Bronchial epithelial cell (primary cell): Measurements from ENCODE around the gene STX5. TPM values are rescaled to one million over a fixed set of nuclear protein-coding genes. Genes with fewer than 3 reads are reported as not detected.

Experiments
- DNase-seq: peaks from one replicate; pipeline ENCODE4 v3.0.0-alpha.2; 2010; ENCODE audit warnings: low read depth
- FAIRE-seq: peaks from 2 replicates; lab custom pipeline; 2011; peaks lifted over from hg19 to GRCh38; lab: Jason Lieb, UNC
- H3K27me3 ChIP-seq: 2 replicates; pipeline ENCODE4 v1.5.1; 2011; ENCODE audit warnings: low read length; ENCODE audit not compliant: control insufficient read depth, insufficient read depth
- H3K36me3 ChIP-seq: 2 replicates; pipeline ENCODE4 v1.5.1; 2011; ENCODE audit warnings: low read length; ENCODE audit not compliant: control insufficient read depth, insufficient read depth
- H3K4me3 ChIP-seq: 2 replicates; pipeline ENCODE4 v1.5.1; 2011; ENCODE audit warnings: mild to moderate bottlenecking, low read depth, low read length, control low read depth
- total RNA-seq: library from RNA; depleted of rRNA; stranded (reverse); fragments of >200 nt; gene quantifications from 2 replicates; pipeline ENCODE4 v1.2.1, GENCODE V29; 2014
- TF ChIP-seq, protein P1 (sequence below): IDR thresholded peaks from 2 replicates; pipeline ENCODE4 v1.5.1; 2011; ENCODE audit warnings: mild to moderate bottlenecking, moderate library complexity, low read length, control low read depth, inconsistent platforms; ENCODE audit not compliant: insufficient read depth, severe bottlenecking

STX5 gene
- total RNA-seq, 1 donor from 2014 or later, result 31.3 TPM

DNA sequence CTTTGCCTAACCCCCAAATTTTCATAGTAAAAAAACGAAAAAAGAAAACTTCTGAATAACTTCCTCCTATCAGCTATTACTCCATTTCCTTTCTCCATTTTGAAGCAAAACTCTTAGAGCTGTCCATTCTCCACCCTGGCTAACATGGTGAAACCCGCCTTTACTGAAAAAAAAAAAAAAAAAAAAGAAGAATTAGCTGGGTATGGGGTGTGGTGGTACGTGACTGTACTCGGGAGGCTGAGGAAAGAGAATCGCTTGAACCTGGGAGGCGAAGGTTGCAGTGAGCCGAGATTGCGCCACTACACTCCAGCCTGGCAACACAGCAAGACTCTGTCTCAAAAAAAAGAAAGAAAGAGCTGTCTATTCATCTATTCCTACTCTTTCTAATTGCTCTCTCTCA lies 15.3 kb downstream of the STX5 start:
- DNase-seq (no peak), FAIRE-seq (no peak)
- Histone ChIP-seq H3K36me3 (peaks cover 1% of the 10 kb centered on the region), H3K4me3 (no peak overlapping the region), H3K27me3 (no peaks in the 10 kb centered on the region)
- TF ChIP-seq, protein P1, sequence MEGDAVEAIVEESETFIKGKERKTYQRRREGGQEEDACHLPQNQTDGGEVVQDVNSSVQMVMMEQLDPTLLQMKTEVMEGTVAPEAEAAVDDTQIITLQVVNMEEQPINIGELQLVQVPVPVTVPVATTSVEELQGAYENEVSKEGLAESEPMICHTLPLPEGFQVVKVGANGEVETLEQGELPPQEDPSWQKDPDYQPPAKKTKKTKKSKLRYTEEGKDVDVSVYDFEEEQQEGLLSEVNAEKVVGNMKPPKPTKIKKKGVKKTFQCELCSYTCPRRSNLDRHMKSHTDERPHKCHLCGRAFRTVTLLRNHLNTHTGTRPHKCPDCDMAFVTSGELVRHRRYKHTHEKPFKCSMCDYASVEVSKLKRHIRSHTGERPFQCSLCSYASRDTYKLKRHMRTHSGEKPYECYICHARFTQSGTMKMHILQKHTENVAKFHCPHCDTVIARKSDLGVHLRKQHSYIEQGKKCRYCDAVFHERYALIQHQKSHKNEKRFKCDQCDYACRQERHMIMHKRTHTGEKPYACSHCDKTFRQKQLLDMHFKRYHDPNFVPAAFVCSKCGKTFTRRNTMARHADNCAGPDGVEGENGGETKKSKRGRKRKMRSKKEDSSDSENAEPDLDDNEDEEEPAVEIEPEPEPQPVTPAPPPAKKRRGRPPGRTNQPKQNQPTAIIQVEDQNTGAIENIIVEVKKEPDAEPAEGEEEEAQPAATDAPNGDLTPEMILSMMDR, result no peak

DNA sequence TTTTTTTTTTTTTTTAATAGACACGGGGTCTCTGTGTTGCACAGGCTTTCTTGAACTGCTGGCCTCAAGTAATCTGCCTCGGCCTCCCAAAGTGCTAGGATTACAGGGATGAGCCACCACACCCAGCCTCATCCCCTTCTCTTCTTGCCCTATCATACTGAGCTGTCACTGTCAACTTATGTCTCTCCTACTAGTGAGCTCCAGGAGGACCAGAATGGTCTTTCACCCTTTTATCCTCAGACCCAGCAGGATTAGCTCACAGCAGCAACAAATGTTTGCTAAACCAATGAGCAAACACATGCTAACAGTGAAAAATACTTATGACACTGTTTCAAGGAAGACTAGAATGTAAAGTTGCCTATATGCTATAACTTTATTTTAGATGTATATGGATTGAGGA lies 20.2 kb downstream of the STX5 start:
- no peak for FAIRE-seq
- no peaks in the 10 kb centered on the region for H3K27me3 ChIP-seq
- TF ChIP-seq, protein P1, result no peak

DNA sequence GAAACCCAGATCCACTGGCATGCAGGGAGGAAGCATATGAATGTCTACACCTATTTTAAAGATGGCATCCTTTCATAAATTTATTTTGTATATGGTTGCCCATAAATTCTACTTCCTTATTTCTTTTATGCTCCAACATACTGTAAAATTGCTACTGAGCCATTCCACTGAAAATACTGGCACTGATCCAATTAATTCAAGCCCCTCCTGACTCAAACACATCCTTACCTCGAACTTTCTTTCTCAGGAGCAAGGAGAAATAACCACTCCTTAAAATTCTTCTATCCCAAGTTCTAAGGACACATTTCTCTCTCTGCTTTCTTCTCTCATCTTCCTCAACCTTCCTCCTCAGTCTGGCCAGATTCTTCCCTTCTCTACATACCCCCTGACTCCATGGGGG lies 21.1 kb downstream of the STX5 start:
- TF ChIP-seq, protein P1, result no peak
- H3K27me3 ChIP-seq, result no peaks in the 10 kb centered on the region
- H3K4me3 ChIP-seq, result no peak overlapping the region
- H3K36me3 ChIP-seq, result peaks cover 3% of the 10 kb centered on the region
- DNase-seq (no peak), FAIRE-seq (no peak)

More for the DNA sequence above, 20.2 kb downstream of the STX5 start:
- peaks cover 3% of the 10 kb centered on the region for H3K36me3 ChIP-seq
- H3K4me3 ChIP-seq, result no peak overlapping the region
- no peak for DNase-seq

DNA sequence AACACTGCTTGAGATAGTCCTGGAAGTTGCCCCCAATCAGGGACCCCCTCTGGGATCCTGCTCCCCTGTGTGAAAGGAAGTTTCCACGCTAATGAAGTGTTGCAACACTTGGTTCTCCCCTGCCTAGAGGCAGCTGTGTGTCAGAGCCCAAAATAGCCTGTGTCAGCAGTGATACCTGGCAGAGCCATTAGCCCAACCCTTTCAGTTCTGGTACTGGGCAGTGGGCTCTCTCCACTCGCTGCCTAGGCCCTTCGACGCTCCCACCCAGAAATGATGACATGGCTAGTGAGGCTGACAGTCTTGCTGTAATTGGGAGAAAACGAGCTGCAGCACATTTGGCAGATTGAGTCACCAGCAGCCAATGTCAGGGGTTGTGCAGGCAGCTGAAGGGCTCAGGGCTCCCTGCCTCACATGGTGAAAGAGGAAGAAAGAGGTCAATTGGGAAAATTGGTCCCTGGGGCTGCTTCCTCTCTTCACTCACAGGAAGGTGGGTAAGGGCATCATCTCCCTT lies 25.2 kb downstream of the STX5 start:
- Histone ChIP-seq H3K4me3 (no peak overlapping the region), H3K27me3 (no peaks in the 10 kb centered on the region)
- no peak for FAIRE-seq

DNA sequence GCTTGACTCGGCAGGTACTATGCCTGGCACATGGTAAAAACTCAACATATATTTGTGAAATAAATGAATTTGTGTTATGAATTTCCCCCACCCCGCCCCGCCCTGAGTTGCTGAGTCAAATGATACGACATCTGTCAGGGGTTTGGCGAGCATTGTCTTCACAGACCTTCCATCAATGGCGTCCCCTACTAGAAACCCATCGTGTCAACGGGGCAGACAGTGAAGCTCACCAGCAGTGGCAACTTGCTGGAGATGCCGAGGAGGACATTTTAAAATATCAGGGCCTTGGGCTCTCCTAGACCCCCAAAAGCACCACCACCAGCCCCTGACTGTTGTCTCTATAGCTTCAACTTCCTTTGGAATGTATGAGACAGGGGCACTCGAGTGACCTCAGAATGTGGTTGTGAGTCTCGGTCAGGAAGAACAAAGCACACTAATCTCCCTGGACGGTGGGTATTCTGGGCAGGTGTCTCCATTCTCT lies 25.9 kb downstream of the STX5 start:
- TF ChIP-seq, protein P1, result no peak
- DNase-seq, result no peak

More for the DNA sequence above, 25.2 kb downstream of the STX5 start:
- TF ChIP-seq, protein P1, result no peak
- DNase-seq, result peak; percentile 73
- peaks cover 18% of the 10 kb centered on the region for H3K36me3 ChIP-seq

More for the DNA sequence above, 25.9 kb downstream of the STX5 start:
- H3K4me3 ChIP-seq, result peak overlapping the region; percentile 81
- no peak for FAIRE-seq
- no peaks in the 10 kb centered on the region for H3K27me3 ChIP-seq
- H3K36me3 ChIP-seq, result peaks cover 25% of the 10 kb centered on the region
